OCI-LY7 (cell line): ENCODE results near the gene PHB1.

Source experiments
- EZH2phosphoT487 ChIP-seq: fragments of 200-600 bp; sonication (generic); IDR thresholded peaks from 2 replicates; pipeline ENCODE4 v1.6.1; 2018; ENCODE audit warnings: low read depth, borderline replicate concordance, mild to moderate bottlenecking, mixed run types, antibody characterized with exemption, low read length, moderate library complexity, mixed read lengths
- TF ChIP-seq, protein P1 (sequence below): fragments of 200-600 bp; sonication (generic); conservative IDR thresholded peaks from 2 replicates; pipeline ENCODE4 v1.5.1; 2014; ENCODE audit warnings: mild to moderate bottlenecking, antibody characterized with exemption, low read length, moderate library complexity, mixed read lengths

DNA sequence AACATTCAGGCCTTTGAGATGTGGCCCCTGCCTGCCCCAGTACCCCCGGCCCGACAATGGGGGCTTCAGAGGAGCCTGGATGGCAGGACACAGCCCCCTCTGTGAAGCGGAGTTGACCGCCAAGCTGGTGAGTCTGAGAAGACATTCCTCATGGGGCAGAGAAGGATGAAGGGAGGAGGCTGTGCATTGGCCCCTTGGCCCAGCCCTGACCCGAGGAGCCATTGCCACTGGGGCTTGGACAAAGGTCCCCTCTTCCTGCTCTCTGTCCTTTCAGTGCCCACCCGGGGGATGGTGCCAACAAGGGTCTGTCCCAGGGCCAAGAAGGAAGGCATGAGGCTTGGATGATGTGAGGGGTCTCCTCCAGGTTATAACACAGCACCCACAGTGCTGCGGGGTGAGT is 30.9 kb upstream of the PHB1 start:
- TF ChIP-seq, protein P1, sequence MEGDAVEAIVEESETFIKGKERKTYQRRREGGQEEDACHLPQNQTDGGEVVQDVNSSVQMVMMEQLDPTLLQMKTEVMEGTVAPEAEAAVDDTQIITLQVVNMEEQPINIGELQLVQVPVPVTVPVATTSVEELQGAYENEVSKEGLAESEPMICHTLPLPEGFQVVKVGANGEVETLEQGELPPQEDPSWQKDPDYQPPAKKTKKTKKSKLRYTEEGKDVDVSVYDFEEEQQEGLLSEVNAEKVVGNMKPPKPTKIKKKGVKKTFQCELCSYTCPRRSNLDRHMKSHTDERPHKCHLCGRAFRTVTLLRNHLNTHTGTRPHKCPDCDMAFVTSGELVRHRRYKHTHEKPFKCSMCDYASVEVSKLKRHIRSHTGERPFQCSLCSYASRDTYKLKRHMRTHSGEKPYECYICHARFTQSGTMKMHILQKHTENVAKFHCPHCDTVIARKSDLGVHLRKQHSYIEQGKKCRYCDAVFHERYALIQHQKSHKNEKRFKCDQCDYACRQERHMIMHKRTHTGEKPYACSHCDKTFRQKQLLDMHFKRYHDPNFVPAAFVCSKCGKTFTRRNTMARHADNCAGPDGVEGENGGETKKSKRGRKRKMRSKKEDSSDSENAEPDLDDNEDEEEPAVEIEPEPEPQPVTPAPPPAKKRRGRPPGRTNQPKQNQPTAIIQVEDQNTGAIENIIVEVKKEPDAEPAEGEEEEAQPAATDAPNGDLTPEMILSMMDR, result no peak
- TF ChIP-seq EZH2phosphoT487, result no peak
